GM18502 (cell line): Measurements from ENCODE around the gene EDARADD.
"Not testable (repeated sequence)": the region's sequence is repeated elsewhere in the genome, so short reads cannot be mapped to it uniquely, and the experiment has no call there.

Experiments
- ATAC-seq: cut with Tn5 transposase; IDR thresholded peaks from one replicate; pipeline ENCODE4 v1.9.1; 2021; ENCODE audit warnings: mild to moderate bottlenecking; ENCODE audit not compliant: unreplicated experiment, poor library complexity

EDARADD gene

GRCh38 chr1:236393681-236394481, at the start of gene EDARADD:
Gene EDARADD (plus strand): TSS chr1:236394286. CDS start chr1:236394445, 159 bp downstream.
- ATAC-seq: no peak

- ATAC-seq: no peak
Observed at GRCh38 chr1:236345728-236346127, 48.4 kb upstream of the EDARADD start.

- no peak for ATAC-seq
Observed at GRCh38 chr1:236348071-236348470, 46.0 kb upstream of the EDARADD start.

- ATAC-seq: no peak
Observed at GRCh38 chr1:236350308-236350707, 43.8 kb upstream of the EDARADD start.

GRCh38 chr1:236351875-236352573, 42.1 kb upstream of the EDARADD start:
- ATAC-seq: no peak

GRCh38 chr1:236352747-236353146, 41.3 kb upstream of the EDARADD start:
- ATAC-seq: not testable (repeated sequence)

- ATAC-seq: no peak
Observed at GRCh38 chr1:236353813-236354212, 40.3 kb upstream of the EDARADD start.

GRCh38 chr1:236354330-236355147, 39.5 kb upstream of the EDARADD start:
- no peak for ATAC-seq

GRCh38 chr1:236356141-236356540, 37.9 kb upstream of the EDARADD start:
- ATAC-seq: no peak

- ATAC-seq: no peak
Observed at GRCh38 chr1:236361909-236362590, 32.0 kb upstream of the EDARADD start.

- ATAC-seq: no peak
Observed at GRCh38 chr1:236363237-236363636, 30.8 kb upstream of the EDARADD start.

GRCh38 chr1:236365999-236366570, 28.0 kb upstream of the EDARADD start:
- no peak for ATAC-seq

GRCh38 chr1:236366681-236367080, 27.4 kb upstream of the EDARADD start:
- not testable (repeated sequence) for ATAC-seq

- no peak for ATAC-seq
Observed at GRCh38 chr1:236370420-236370819, 23.7 kb upstream of the EDARADD start.

- no peak for ATAC-seq
Observed at GRCh38 chr1:236371083-236371482, 23.0 kb upstream of the EDARADD start.

GRCh38 chr1:236377832-236378535, 16.1 kb upstream of the EDARADD start:
- peak; percentile 48 for ATAC-seq

GRCh38 chr1:236381565-236382158, 12.4 kb upstream of the EDARADD start:
- no peak for ATAC-seq

GRCh38 chr1:236388332-236388731, 5.8 kb upstream of the EDARADD start:
- ATAC-seq: no peak

GRCh38 chr1:236389253-236389652, 4.8 kb upstream of the EDARADD start:
- ATAC-seq: no peak
